Gastroesophageal sphincter (tissue), 4 donors: ENCODE data around the gene NUAK2. TPM values are rescaled to one million over a fixed set of nuclear protein-coding genes. Genes with fewer than 3 reads are reported as not detected.

Experiments
- ATAC-seq: fragments of 150-250 bp; one replicate; pipeline ENCODE4 v1.9.1; 2016; ENCODE audit warnings: mild to moderate bottlenecking, moderate library complexity
- H3K27ac ChIP-seq, 4 donors: fragments of 200-600 bp; sonication (generic) in 3 of 4; 1 replicate in 3 of 4; 2 replicates in 1 of 4; pipeline ENCODE4 v1.5.1; 2016 to 2019
- H3K27me3 ChIP-seq: fragments of 200-600 bp; sonication (generic); one replicate; pipeline ENCODE4 v1.5.1; 2019
- H3K36me3 ChIP-seq, 2 donors: fragments of 200-600 bp; sonication (generic); one replicate each; pipeline ENCODE4 v1.5.1; 2019; ENCODE audit warnings: control low read depth in 1 of 2
- H3K4me1 ChIP-seq, 3 donors: fragments of 200-600 bp; sonication (generic); 1 replicate in 2 of 3; 2 replicates in 1 of 3; pipeline ENCODE4 v1.5.1; 2016 to 2019; ENCODE audit warnings: control low read depth in 2 of 3
- H3K4me3 ChIP-seq, 2 donors: fragments of 200-600 bp; sonication (generic); one replicate each; pipeline ENCODE4 v1.5.1; 2019; ENCODE audit warnings: mild to moderate bottlenecking in 1 of 2, moderate library complexity in 1 of 2
- H3K9me3 ChIP-seq, 3 donors: fragments of 200-600 bp; sonication (generic); one replicate each; pipeline ENCODE4 v1.5.1; 2017 to 2019; ENCODE audit warnings: control low read depth in 2 of 3
- CTCF ChIP-seq, 4 experiments: fragments of 200-600 bp in 2 of 4; fragments of 450-650 bp in 2 of 4; sonication (generic) in 1 of 4; IDR thresholded peaks; one replicate each; pipeline ENCODE4 v1.5.1; 2017 to 2019; ENCODE audit warnings: antibody characterized with exemption in 4 of 4, mild to moderate bottlenecking in 2 of 4, moderate library complexity in 2 of 4
- EP300 ChIP-seq: sonication (generic); formaldehyde crosslinking; IDR thresholded peaks from one replicate; pipeline ENCODE4 v1.6.1; 2017; ENCODE audit warnings: antibody characterized with exemption, mild to moderate bottlenecking
- POLR2A ChIP-seq, 2 donors: fragments of 450-650 bp; IDR thresholded peaks; one replicate each; pipeline ENCODE4 v1.6.1; 2017; ENCODE audit warnings: antibody characterized with exemption in 2 of 2, mild to moderate bottlenecking in 2 of 2, moderate library complexity in 1 of 2
- POLR2AphosphoS5 ChIP-seq: sonication (generic); formaldehyde crosslinking; IDR thresholded peaks from one replicate; pipeline ENCODE4 v1.6.1; 2017; ENCODE audit warnings: antibody characterized with exemption
- WGBS, 2 donors: methylation state at CpG; one replicate each; pipeline ENCODE4 v1.1.5; 2018; ENCODE audit warnings: low coverage in 1 of 2; 5-methylcytosine and 5-hydroxymethylcytosine counted together
- total RNA-seq, 4 donors: library from RNA; depleted of rRNA; stranded (reverse); fragments of >200 nt; gene quantifications; one replicate each; pipeline ENCODE4 v1.1.0, GENCODE V29; 2016

Gene NUAK2
- total RNA-seq, 4 donors from 2014 or later = 0.67 to 1.1 (median 0.83) TPM

GRCh38 chr1:205261946-205262691 lies 59.4 kb downstream of the NUAK2 start:
- Histone ChIP-seq H3K27ac (no peak overlapping the region), H3K9me3 (no peaks in the 10 kb centered on the region), H3K4me1 (peaks cover 0 to 37% (median 9%) of the 10 kb centered on the region in 3 donors), H3K4me3 (no peak overlapping the region), H3K27me3 (no peaks in the 10 kb centered on the region), H3K36me3 (peaks cover 0 to 4% of the 10 kb centered on the region in 2 donors)
- no peak for TF ChIP-seq EP300
- no peak for TF ChIP-seq POLR2A (IDR thresholded peaks at IDR 0.05)
- TF ChIP-seq POLR2AphosphoS5 = no peak
- TF ChIP-seq CTCF (IDR thresholded peaks at IDR 0.05) = no peak
- 31% methylated on average over 2 of the region's 5 CpGs; no CpG with 5 or more reads in 1 of the 2 donors for WGBS, 2 donors
- ATAC-seq = no peak

- Histone ChIP-seq H3K36me3 (peaks cover 0 to 4% of the 10 kb centered on the region in 2 donors), H3K27ac (no peak overlapping the region), H3K9me3 (no peaks in the 10 kb centered on the region), H3K27me3 (no peaks in the 10 kb centered on the region), H3K4me3 (no peak overlapping the region), H3K4me1 (peaks cover 0 to 43% (median 12%) of the 10 kb centered on the region in 3 donors)
- ATAC-seq = no peak
- TF ChIP-seq POLR2A (IDR thresholded peaks at IDR 0.05) (no peak), EP300 (no peak), POLR2AphosphoS5 (no peak), CTCF (IDR thresholded peaks at IDR 0.05) (no peak)
- 63 to 73% methylated on average over 6 to 7 of the region's 8 CpGs for WGBS, 2 donors
These were observed 60.4 kb downstream of the NUAK2 start for GRCh38 chr1:205260948-205261732.

GRCh38 chr1:205259998-205260397 lies 61.5 kb downstream of the NUAK2 start:
- WGBS, 2 donors = no CpG with 5 or more reads among the region's 1 CpG
- H3K36me3 ChIP-seq = peaks cover 0 to 4% of the 10 kb centered on the region in 2 donors
- TF ChIP-seq POLR2A (IDR thresholded peaks at IDR 0.05) = no peak
- no peak overlapping the region for H3K4me3 ChIP-seq
- no peaks in the 10 kb centered on the region for H3K9me3 ChIP-seq
- peaks cover 0 to 49% (median 15%) of the 10 kb centered on the region in 3 donors for H3K4me1 ChIP-seq
- no peaks in the 10 kb centered on the region for H3K27me3 ChIP-seq
- ATAC-seq = no peak
- no peak overlapping the region for H3K27ac ChIP-seq

GRCh38 chr1:205259324-205259832 lies 62.2 kb downstream of the NUAK2 start:
- no peak for TF ChIP-seq POLR2A (IDR thresholded peaks at IDR 0.05)
- no peak for TF ChIP-seq EP300
- no peak for TF ChIP-seq POLR2AphosphoS5
- TF ChIP-seq CTCF (IDR thresholded peaks at IDR 0.05) = no peak
- Histone ChIP-seq H3K4me3 (no peak overlapping the region), H3K27me3 (no peaks in the 10 kb centered on the region), H3K9me3 (no peaks in the 10 kb centered on the region), H3K27ac (no peak overlapping the region), H3K36me3 (peaks cover 0 to 4% of the 10 kb centered on the region in 2 donors), H3K4me1 (peaks cover 0 to 49% (median 15%) of the 10 kb centered on the region in 3 donors)
- WGBS, 2 donors = 33 to 54% methylated on average over 1 to 5 of the region's 10 CpGs
- no peak for ATAC-seq

- H3K9me3 ChIP-seq = no peaks in the 10 kb centered on the region
- ATAC-seq = no peak
- H3K4me1 ChIP-seq = peaks cover 0 to 49% (median 15%) of the 10 kb centered on the region in 3 donors
- H3K27me3 ChIP-seq = no peaks in the 10 kb centered on the region
- TF ChIP-seq CTCF (IDR thresholded peaks at IDR 0.05) = no peak
- TF ChIP-seq POLR2AphosphoS5 = no peak
- no peak for TF ChIP-seq POLR2A (IDR thresholded peaks at IDR 0.05)
- no peak for TF ChIP-seq EP300
- peaks cover 0 to 4% of the 10 kb centered on the region in 2 donors for H3K36me3 ChIP-seq
- WGBS, 2 donors = 93 to 100% methylated on average over 3 to 4 of the region's 8 CpGs
- H3K4me3 ChIP-seq = no peak overlapping the region
- no peak overlapping the region for H3K27ac ChIP-seq
These were observed 62.8 kb downstream of the NUAK2 start for GRCh38 chr1:205258719-205259118.
